ENCODE data around the gene FAM161A. TPM values are rescaled to one million over a fixed set of nuclear protein-coding genes. Genes with fewer than 3 reads are reported as not detected.
"Not testable (repeated sequence)": the region's sequence is repeated elsewhere in the genome, so short reads cannot be mapped to it uniquely, and the experiment has no call there.

Gene FAM161A
- total RNA-seq, 4 donors from 2014 or later = 0.51 to 1.9 (median 1.3) TPM

- WGBS, 2 donors = 95 to 98% methylated on average over 5 of the region's 5 CpGs
- intact Hi-C loops (cut with DNase I; ENCODE audit: low total_unique reads) = no loop called here
- no peak overlapping the region for H3K4me3 ChIP-seq (ENCODE audit: low read depth, poor library complexity, severe bottlenecking)
- no peak for TF ChIP-seq POLR2A (IDR thresholded peaks at IDR 0.05)
- TF ChIP-seq CTCF (IDR thresholded peaks at IDR 0.05) = no peak
- no peak for DNase-seq (ENCODE audit: low spot score in 2 of 2)
These were observed 8.2 kb upstream of the FAM161A start for GRCh38 chr2:61862085-61862484.

DNA sequence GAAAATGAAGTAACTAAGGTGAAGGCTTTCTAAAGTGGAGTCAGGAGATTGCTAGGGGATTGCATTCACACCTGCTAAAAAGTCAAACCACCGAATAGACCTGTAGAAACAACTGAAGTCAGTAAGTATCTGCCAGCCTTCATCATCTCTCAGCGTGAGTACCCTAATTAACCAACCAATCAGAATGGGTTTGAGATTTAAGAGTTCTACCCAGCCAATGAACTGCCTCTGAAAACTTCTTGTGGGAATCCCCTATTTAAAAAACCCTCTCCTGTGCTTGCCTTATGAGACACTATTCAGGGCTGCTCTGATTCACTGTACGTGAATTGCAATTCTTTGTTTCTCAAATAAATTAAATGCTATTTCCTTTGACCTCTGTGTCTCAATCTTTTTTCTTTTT is 3.4 kb upstream of the FAM161A start:
- no peak for DNase-seq (ENCODE audit: low spot score in 2 of 2)
- TF ChIP-seq CTCF (IDR thresholded peaks at IDR 0.05) (no peak), POLR2A (IDR thresholded peaks at IDR 0.05) (no peak)
- WGBS, 2 donors = 72 to 74% methylated on average over 3 of the region's 3 CpGs
- no peak overlapping the region for H3K4me3 ChIP-seq (ENCODE audit: low read depth, poor library complexity, severe bottlenecking)
- intact Hi-C loops (cut with DNase I; ENCODE audit: low total_unique reads) = no loop called here

DNA sequence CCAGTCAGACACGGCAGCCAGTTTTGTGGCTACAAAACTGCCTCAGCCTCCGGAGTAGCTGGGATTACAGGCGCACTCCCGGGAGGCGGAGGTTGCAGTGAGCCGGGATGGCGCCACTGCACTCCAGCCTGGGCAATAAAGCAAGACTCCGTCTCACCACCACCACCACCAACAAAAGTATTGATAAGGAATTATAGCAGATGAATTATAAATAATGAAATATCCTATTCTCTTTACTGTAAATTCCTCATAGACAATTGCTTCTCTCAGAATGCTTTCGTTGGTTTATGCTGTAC is 1.4 kb upstream of the FAM161A start:
- intact Hi-C loops (cut with DNase I; ENCODE audit: low total_unique reads) = no loop called here
- WGBS, 2 donors = 18 to 22% methylated on average over 9 of the region's 9 CpGs
- no peak for DNase-seq (ENCODE audit: low spot score in 2 of 2)
- H3K4me3 ChIP-seq (ENCODE audit: low read depth, poor library complexity, severe bottlenecking) = peak overlapping the region; percentile 71
- TF ChIP-seq CTCF (IDR thresholded peaks at IDR 0.05) (no peak), POLR2A (IDR thresholded peaks at IDR 0.05) (no peak)

DNA sequence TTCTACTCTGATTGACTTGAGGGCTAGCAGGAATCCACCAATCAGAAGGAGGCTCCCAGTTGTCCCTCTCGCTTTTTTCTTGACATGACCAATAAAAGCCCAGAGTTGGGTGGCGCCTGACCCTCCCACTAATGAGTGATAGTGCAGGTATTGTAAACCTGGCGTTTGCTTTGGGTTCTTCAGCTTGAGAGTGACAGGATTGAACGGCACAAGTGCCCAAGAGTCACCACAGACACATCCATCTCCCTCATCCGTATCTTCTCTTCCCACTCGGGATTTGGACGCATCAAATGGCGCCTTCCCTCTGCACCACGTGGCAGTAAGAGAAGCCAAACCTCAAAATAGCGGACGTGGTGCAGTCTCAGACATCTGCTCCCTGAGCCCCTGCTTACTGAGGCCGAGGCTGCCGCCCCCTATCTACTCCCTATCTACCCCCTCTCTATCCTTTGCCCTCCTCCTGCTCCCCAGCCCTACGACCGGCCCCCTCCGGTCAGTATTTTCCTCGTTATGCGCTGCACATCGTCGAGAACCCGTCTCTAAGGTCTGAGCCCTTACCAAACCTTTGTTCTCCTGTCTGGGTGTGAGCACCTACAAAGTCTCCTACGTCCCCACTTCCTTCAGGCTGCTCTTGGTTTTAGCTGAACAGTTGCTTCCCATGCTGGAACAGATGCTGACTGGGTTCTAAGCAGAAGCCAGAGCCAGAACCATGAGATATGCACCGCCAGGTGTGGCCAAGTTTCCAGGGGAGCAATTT is 881 bp upstream of the FAM161A start:
- H3K4me3 ChIP-seq (ENCODE audit: low read depth, poor library complexity, severe bottlenecking) = peak overlapping the region; percentile 71
- TF ChIP-seq POLR2A (IDR thresholded peaks at IDR 0.05) (no peak), CTCF (IDR thresholded peaks at IDR 0.05) (no peak)
- intact Hi-C loops (cut with DNase I; ENCODE audit: low total_unique reads) = no loop called here
- WGBS, 2 donors = 0% methylated on average over 23 of the region's 23 CpGs
- peak; percentile 94 to 96 for DNase-seq (ENCODE audit: low spot score in 2 of 2)

- H3K4me3 ChIP-seq (ENCODE audit: low read depth, poor library complexity, severe bottlenecking) = peak overlapping the region; percentile 71
- no peak for TF ChIP-seq CTCF (IDR thresholded peaks at IDR 0.05)
- no peak for TF ChIP-seq POLR2A (IDR thresholded peaks at IDR 0.05)
- WGBS, 2 donors = 29 to 30% methylated on average over 26 of the region's 26 CpGs
- intact Hi-C loops (cut with DNase I; ENCODE audit: low total_unique reads) = no loop called here
- peak in 1 of 2 donors; percentile 93 for DNase-seq (ENCODE audit: low spot score in 2 of 2)
These were observed 594 bp downstream of the FAM161A start for GRCh38 chr2:61853086-61853846.

DNA sequence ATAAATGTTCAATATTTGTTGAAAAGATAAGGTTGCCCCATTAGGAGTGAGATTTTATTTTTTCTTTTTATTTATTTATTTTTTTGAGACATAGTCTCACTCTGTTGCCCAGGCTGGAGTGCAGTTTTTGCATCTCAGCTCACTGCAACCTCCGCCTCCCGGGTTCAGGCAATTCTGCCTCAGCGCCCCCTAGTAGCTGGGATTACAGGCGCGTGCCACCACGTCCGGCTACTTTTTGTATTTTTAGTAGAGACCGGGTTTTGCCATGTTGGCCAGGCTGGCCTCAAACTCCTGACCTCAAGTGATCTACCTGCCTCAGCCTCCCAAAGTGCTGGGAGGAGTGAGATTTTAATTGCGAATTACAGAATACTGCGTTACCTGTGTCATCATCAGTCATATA is 2.6 kb downstream of the FAM161A start:
- intact Hi-C loops (cut with DNase I; ENCODE audit: low total_unique reads); DNase-seq (ENCODE audit: low spot score in 2 of 2); H3K4me3 ChIP-seq (ENCODE audit: low read depth, poor library complexity, severe bottlenecking): not testable (repeated sequence)
- WGBS, 2 donors = 94 to 97% methylated on average over 10 of the region's 10 CpGs

All from lower leg skin (tissue), 4 donors.